ENCODE results near the gene ATP6V1G3.
"Not testable (repeated sequence)": the region's sequence is repeated elsewhere in the genome, so short reads cannot be mapped to it uniquely, and the experiment has no call there.

ATP6V1G3 gene

DNA sequence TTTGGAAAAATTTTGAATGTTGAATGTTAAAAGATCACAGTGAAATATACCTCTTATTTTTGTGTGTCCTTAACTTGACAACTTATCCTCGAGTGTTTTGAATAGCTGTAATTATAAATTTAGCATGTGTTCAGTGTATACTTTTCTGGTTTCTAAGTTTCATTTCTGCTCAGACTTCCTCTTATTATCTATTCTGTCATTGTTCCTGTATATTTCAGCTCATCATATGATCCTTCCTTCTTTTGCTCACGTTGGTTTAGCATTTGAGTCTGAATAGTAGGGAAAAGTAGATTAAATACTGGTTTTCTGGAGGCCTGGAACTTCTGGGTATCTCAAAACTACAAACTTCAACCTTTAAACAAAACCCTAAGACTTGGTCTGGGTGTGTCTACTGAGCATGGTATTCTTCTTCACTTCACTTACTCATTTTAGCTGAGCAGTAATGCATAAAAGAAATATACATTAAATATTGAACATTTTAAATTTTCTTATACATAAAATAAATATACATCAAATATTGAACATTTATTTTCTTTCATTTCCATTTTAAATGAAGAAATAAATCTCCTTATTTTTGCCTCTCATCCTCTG is 3.3 kb upstream of the ATP6V1G3 start:
- in situ Hi-C loops (cut with MboI; ENCODE audit: low sequenced_read_pairs) = no loop called here

DNA sequence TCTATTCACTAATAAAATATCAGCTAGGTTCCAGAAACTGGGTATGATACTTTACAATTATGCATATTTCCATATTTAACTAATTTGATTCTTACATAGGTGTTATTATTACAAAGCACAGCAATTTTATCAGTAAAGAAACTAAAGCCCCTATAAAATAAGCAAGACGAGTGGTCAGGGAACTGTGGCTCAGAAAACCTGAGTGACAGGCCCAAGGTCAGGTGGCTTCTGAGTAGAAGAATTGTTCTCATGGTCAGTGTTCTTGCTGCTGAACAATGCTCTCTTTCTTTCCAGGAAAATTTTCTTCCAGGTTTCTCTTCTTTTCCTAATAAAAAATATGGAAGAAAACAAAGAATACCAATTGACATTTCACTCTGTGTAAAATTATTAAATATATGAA is 2.2 kb upstream of the ATP6V1G3 start:
- in situ Hi-C loops (cut with MboI; ENCODE audit: low sequenced_read_pairs) = no loop called here

DNA sequence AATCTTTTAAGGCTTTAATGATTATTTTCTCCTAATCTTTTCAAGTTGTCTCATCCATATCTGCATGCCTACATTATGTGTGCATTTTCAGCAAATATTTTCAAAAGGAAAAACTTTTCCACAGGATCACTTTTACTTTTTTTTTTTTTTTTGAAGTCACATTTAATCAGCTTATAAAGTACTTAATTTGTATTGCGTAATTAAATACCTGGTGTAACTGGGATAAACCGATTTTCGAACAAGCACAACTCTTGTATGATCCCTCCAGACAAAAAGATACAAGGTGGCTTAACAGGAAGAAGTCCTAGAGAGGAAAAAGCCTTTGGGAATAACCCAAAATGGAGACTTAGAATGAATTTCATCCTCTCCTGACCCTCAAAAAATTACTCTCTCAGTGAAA is 1.3 kb upstream of the ATP6V1G3 start:
- in situ Hi-C loops (cut with MboI; ENCODE audit: low sequenced_read_pairs) = no loop called here

DNA sequence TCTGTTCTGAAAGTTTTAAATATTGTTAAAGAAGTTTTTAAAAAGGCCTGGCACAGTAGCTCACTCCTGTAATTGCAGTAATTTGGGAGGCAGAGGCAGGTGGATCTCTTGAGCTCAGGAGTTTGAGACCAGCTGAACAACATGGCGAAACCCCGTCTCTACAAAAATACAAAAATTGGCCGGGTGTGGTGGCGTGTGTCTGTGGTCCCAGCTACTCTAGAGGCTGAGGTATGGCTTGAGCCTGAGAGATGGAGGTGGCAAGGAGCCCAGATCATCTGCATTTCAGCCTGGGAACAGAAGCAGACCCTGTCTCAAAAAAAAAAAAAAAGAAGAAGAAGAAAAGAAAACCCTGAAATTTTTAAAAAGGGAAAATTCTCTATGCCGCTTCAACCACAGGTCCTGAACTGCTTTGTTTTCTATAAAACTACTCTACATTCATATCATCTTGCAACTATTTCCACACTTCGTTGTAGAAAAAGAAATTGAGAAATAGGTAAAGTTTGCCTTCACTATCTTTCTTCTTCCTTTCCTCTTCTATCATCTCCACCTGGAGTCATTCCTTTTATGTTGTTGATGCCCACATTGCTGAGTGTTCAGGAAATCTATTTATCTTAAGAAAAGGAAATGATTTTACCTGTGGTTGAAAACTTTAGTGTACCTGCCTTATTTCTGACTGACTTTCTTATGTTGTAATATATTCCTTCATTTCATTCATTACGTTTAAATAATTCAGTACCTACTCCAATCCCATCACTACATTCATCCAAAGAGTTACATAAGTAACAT is 1.7 kb downstream of the ATP6V1G3 start:
- in situ Hi-C loops (cut with MboI; ENCODE audit: low sequenced_read_pairs) = no loop called here

GRCh38 chr1:198535631-198536030 is 4.8 kb downstream of the ATP6V1G3 start:
- in situ Hi-C loops (cut with MboI; ENCODE audit: low sequenced_read_pairs) = no loop called here

DNA sequence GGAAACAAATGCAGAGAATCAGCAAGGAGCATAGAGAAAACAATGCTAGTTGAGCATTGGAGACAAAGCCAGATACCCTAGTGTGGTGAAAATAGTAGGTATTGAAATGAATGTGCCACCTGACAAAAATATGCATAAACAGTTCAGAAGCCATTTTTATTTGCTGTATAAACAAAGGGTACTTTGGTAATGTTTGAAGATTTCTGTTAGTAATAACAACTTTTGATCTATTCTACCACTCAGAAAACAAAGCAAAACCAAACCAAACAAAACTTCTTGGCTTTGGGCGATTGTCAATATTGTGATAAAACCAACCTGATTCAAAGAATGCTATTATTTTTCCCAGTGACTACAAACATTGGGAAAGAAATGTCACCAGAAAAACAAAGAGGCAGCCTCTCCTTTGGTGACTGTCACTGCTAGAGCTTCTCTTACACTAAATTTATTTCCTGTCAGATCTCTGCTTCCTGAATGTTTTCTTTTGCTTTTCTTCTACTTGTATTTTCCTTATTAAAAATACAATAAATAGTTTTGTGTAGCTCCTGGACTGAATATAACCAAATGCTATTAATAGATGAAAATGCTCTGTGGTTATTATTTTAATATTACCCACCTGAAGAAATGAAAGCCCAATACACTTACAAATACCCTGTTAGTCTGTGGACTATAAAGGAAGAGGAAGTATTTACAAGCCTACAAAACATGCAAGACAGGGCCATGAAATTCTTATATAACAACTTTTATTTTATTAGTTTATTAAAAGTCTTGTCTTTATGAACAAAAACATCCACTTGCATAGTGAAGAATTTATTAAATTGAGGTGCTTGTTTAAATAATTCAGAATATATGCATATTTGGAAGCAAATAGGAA is 5.7 kb downstream of the ATP6V1G3 start:
- in situ Hi-C loops (cut with MboI; ENCODE audit: low sequenced_read_pairs) = no loop called here

GRCh38 chr1:198531891-198532290 is 8.6 kb downstream of the ATP6V1G3 start:
- in situ Hi-C loops (cut with MboI; ENCODE audit: low sequenced_read_pairs) = no loop called here

GRCh38 chr1:198530953-198531352 is 9.5 kb downstream of the ATP6V1G3 start:
- in situ Hi-C loops (cut with MboI; ENCODE audit: low sequenced_read_pairs) = no loop called here

DNA sequence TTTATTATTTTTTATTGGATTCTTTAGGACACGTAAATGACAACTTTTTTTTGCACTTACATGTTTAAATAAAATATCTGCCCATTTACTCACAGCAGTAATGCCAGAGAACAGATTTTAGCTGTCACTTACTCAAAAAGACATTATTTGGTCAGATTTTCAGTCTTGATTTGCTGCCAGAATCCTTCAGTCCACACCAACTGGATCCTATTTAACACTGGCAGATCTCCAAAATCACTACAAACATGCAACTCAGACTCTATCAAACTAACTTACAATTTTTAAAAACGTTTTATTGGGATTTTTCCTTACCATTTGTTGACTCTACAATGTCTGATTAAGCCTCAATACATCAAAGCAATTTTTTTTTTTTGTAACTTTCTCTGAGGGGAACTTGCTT is 11.1 kb downstream of the ATP6V1G3 start:
- in situ Hi-C loops (cut with MboI; ENCODE audit: low sequenced_read_pairs) = no loop called here

- in situ Hi-C loops (cut with MboI; ENCODE audit: low sequenced_read_pairs) = no loop called here
These were observed 12.1 kb downstream of the ATP6V1G3 start for GRCh38 chr1:198528364-198528763.

DNA sequence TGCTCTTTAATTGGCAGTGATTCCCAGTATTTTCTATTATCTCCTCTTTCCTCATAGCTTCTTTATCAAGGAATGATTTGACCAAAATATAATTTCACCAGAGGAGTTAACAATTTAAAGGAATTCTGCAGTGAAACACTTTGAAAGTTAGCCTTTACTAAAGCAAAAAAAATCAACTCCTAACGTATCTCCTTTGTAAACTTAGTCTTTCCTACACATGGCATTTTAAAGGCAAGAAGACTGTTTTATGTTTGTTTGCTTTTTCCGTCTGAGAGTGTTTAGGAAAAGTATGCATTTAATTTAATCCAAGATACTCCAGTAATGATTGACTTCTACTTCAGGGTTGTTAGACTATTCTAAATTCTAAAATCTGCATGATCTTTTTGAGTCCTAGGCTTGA is 15.9 kb downstream of the ATP6V1G3 start:
- in situ Hi-C loops (cut with MboI; ENCODE audit: low sequenced_read_pairs) = no loop called here

DNA sequence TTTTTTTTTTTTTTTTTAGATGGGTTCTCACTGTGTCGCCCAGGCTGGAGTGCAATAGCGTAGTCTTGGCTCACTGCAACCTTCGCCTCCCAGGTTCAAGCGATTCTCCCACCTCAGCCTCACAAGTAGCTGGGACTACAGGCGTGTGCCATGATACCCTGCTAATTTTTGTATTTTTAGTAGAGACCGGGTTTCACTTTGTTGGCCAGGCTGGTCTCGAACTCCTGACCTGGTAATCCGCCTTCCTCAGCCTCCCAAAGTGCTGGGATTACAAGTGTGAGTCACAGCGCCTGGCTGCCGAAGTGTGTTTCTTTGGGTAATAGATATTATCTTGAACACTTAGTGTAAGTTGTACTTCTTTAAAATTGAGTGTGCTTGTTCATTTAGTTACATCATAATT is 16.4 kb downstream of the ATP6V1G3 start:
- in situ Hi-C loops (cut with MboI; ENCODE audit: low sequenced_read_pairs) = not testable (repeated sequence)

DNA sequence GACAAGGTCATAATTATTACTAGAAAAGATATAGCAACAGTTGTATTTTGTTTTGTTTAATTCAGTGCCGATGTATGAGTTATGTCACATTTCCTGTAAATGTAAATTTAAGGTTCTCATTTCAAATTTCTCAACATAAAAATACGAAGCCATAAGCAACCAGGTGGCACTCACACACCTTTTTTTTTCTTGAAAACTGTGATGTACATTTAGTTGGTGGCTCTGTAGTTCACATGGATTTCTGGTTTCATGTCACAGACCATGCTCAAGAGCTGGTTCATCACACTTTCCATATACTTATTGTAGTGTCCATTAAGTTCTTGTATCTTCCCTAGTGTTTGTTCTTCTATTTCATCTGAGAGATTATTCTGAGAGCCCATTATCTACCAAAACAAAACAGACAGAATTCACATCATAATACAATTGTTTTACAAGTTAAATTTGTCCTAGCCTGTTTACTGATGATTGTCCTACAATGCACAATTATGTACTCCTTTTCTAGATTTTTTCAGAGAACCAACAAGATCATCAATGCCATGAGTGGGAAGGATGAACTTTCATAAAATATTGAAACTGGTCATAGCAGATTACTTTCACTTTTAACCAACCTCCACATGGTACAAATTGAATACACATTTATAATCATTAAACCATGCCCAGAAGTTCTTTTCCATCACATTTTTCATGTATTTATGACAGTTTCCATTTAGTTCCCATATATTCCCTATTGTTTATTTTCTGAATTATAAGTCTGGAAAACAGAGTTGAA is 17.1 kb downstream of the ATP6V1G3 start:
- in situ Hi-C loops (cut with MboI; ENCODE audit: low sequenced_read_pairs) = no loop called here

DNA sequence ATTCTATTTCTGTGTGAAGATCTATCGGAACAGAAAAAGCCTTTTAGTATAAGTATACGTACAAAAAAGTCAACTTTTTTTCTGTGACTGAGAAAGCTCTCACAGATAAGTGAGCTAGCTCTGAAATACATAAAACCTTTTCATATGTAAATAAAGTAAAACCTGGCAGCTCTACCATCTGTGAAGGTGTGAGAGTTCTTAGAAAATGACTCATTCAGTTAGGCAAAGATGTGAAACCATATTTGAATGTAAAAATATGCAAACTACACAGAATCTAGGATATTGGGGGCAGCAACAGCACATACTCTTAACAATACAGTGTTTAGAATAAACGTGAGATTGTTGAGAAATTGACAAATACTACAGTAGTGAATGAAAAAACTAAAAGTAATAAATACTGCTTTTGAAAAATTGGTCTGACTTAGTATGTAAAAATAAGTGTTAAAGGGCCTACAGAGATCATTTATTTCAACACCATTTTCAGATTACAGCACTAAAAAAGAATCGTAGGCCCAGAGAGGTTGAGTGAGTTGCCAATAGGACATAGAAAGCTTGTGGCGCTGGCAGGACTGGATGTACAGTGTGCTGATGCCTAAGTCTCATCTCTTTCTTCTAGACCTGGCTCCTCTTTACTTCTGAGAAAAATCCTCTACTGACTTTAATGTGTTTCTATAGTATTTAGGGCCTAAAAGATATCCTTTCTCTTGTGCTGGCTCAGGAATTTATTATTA is 19.8 kb downstream of the ATP6V1G3 start:
- in situ Hi-C loops (cut with MboI; ENCODE audit: low sequenced_read_pairs) = no loop called here

GRCh38 chr1:198519639-198520501 is 20.6 kb downstream of the ATP6V1G3 start:
- in situ Hi-C loops (cut with MboI; ENCODE audit: low sequenced_read_pairs) = no loop called here

DNA sequence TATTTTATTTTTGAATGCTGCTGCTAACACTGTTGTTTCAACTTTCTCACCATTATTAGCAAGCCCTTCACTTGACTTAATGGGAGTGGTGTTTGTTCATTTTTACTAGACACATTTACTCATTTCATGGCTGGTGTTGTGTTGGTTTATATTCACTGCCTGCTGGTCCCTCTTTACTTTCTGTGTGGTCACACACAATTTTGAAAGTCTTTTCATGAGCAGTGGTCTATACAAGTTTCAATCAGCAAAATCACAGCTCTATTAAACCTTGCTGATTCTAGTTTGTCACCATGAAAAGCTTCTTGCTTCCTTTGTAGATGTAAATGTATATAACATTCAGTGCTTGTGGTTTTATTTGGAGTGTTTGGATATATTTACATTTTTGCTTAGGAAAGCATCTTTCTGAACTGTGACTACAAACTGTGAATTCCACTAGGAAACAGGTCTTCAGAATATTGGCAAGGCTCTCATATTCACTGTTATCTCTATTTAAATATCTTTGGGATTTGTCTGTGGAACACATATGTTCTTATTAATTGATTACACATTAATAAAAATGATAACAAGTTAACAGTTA is 22.8 kb downstream of the ATP6V1G3 start:
- in situ Hi-C loops (cut with MboI; ENCODE audit: low sequenced_read_pairs) = no loop called here

GRCh38 chr1:198500096-198500495 is 40.4 kb downstream of the ATP6V1G3 start:
- in situ Hi-C loops (cut with MboI; ENCODE audit: low sequenced_read_pairs) = no loop called here

DNA sequence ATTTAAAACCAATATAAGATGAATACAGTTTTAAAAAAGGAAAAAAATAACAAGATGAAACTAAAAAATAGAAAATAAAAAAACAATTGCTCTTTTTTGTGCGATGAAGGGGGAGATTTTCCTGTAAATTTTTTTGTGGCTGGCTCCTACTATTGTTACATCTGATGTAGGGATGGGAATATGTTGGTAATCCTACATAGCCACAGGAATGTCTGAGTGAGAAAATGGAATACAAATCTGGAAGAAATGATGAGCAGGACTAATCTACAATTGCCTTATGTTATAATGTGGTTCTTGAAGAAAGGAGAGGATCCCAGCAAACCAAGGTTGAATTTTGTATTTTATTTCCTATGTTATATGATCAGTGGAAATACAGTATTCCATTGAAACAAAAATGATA is 40.9 kb downstream of the ATP6V1G3 start:
- in situ Hi-C loops (cut with MboI; ENCODE audit: low sequenced_read_pairs) = no loop called here

- in situ Hi-C loops (cut with MboI; ENCODE audit: low sequenced_read_pairs) = no loop called here
These were observed 41.6 kb downstream of the ATP6V1G3 start for GRCh38 chr1:198498881-198499280.
